ENCODE results near the gene METTL1. TPM values are rescaled to one million over a fixed set of nuclear protein-coding genes. Genes with fewer than 3 reads are reported as not detected.

The METTL1 gene
- total RNA-seq, 1 donor from 2014 or later, result 40.7 TPM

GRCh38 chr12:57811028-57811755 is 39.3 kb upstream of the METTL1 start:
- CTCF ChIA-PET, result no interaction called here
- no peaks in the 10 kb centered on the region for H3K9me3 Mint-ChIP-seq
- H3K4me3 Mint-ChIP-seq, result no peak overlapping the region
- H3K27me3 Mint-ChIP-seq, result no peaks in the 10 kb centered on the region
- no peak overlapping the region for H3K27ac Mint-ChIP-seq
- peaks cover 13% of the 10 kb centered on the region for H3K36me3 Mint-ChIP-seq (ENCODE audit: low read depth)
- ATAC-seq (ENCODE audit: low read depth) (no peak), DNase-seq (no peak)
- H3K4me1 Mint-ChIP-seq, result no peaks in the 10 kb centered on the region
- no peak for TF ChIP-seq CTCF (IDR thresholded peaks at IDR 0.05)
- intact Hi-C loops (cut with micrococcal nuclease), result no loop called here
- POLR2A ChIA-PET, result no interaction called here

DNA sequence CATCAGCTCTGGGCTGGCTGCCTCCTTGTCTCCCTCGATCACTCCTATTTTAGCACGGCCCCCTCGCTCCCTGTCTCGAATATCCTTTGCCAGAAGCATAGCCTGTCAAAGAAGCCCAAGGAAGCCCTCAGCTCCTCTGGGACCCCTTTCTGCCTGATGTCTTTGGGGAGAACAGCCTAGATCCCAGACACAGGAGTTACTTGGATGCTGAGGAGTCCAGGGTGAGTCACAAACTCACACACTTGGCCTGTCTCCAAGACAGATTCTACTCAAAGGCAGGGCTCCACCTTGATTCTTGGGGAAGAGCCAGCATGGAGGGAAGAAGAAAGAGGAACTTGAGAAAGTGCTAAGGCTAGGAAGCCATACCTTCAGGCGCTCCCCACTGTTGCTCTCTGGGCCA is 38.5 kb upstream of the METTL1 start:
- intact Hi-C loops (cut with micrococcal nuclease), result no loop called here
- H3K27ac Mint-ChIP-seq, result no peak overlapping the region
- H3K9me3 Mint-ChIP-seq, result no peaks in the 10 kb centered on the region
- H3K4me3 Mint-ChIP-seq, result no peak overlapping the region
- H3K4me1 Mint-ChIP-seq, result no peaks in the 10 kb centered on the region
- no peak for DNase-seq
- POLR2A ChIA-PET, result interaction anchor here (0.6 kb wide), 1 partner anchor 20 kb away, joined by 3 read pairs; no protein-coding TSS in a partner anchor
- no peak for ATAC-seq (ENCODE audit: low read depth)
- no peaks in the 10 kb centered on the region for H3K27me3 Mint-ChIP-seq
- TF ChIP-seq CTCF (IDR thresholded peaks at IDR 0.05), result no peak
- CTCF ChIA-PET, result no interaction called here
- H3K36me3 Mint-ChIP-seq (ENCODE audit: low read depth), result peaks cover 14% of the 10 kb centered on the region

DNA sequence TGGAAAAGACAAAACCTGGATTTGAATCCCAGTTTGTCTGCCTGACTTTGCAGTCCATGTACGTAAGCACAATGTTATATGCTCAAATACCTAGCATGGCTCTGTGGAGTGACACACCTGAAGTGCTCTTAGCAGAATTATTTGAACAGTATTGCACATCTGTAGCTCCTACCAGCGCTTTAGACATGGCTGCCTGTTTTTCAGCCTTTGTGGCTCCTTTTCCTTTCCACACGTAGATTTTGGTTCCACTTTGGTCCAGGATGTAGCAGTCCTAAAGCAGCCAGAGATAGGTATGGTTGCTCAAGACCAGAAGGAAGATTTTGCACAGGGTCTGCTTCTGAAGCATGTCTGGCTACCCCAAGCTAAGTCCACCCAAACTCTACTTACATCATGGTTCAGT is 37.5 kb upstream of the METTL1 start:
- H3K4me3 Mint-ChIP-seq, result no peak overlapping the region
- no peak for TF ChIP-seq CTCF (IDR thresholded peaks at IDR 0.05)
- H3K27ac Mint-ChIP-seq, result no peak overlapping the region
- intact Hi-C loops (cut with micrococcal nuclease), result no loop called here
- no peaks in the 10 kb centered on the region for H3K4me1 Mint-ChIP-seq
- CTCF ChIA-PET, result no interaction called here
- H3K36me3 Mint-ChIP-seq (ENCODE audit: low read depth), result peaks cover 17% of the 10 kb centered on the region
- H3K27me3 Mint-ChIP-seq, result no peaks in the 10 kb centered on the region
- ATAC-seq (ENCODE audit: low read depth), result no peak
- POLR2A ChIA-PET, result no interaction called here
- no peaks in the 10 kb centered on the region for H3K9me3 Mint-ChIP-seq
- DNase-seq, result no peak

DNA sequence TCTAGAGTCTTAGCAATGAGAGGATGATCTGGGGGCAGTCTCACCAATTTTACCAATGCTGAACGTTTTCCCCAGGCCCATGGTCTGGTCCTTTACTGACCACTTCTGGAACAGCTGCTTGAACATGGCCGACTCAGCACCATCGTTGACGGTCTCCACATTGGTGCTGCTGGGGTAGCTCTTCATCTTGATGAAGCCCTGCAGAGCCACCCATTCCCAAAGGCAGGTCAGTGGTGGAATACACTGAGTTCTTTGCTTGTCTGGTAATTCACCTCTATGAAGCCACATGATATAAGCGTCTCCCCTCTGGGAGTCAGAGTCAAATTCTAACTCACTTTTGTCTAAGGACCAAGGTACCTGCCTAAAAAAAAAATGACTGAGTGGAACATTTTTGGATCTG is 36.4 kb upstream of the METTL1 start:
- ATAC-seq (ENCODE audit: low read depth) (no peak), DNase-seq (no peak)
- Mint-ChIP-seq H3K27ac (no peak overlapping the region), H3K36me3 (ENCODE audit: low read depth) (peaks cover 21% of the 10 kb centered on the region), H3K9me3 (no peaks in the 10 kb centered on the region), H3K27me3 (no peaks in the 10 kb centered on the region), H3K4me1 (no peaks in the 10 kb centered on the region), H3K4me3 (no peak overlapping the region)
- CTCF ChIA-PET, result interaction anchor here (1.0 kb wide), 2 partner anchors 94 to 97 kb away, joined by 3 read pairs; no protein-coding TSS in a partner anchor
- intact Hi-C loops (cut with micrococcal nuclease), result no loop called here
- TF ChIP-seq CTCF (IDR thresholded peaks at IDR 0.05), result no peak
- POLR2A ChIA-PET, result no interaction called here

DNA sequence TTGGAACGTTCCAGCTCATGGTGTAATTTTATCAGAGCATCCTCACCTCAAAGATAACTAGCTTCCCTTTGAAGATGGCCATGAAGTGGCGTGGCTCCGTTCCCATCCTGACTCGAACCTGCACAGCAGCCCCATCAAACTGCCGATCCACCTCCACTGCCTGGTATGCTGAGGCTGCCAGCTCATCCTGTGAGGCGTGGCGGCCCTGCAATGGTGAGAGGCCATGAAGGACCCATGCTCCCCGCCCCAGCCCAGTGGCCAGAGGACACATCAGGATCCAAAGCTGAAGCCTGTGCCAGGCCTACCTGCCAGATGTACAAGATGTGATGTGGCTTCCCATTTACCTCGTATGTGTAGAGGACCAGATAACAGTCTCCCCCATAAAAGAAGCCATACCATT is 35.4 kb upstream of the METTL1 start:
- H3K4me1 Mint-ChIP-seq, result no peaks in the 10 kb centered on the region
- H3K27ac Mint-ChIP-seq, result no peak overlapping the region
- ChIA-PET POLR2A (no interaction called here), CTCF (interaction anchor here (1.2 kb wide), 1 partner anchor 98 kb away, joined by 4 read pairs; no protein-coding TSS in a partner anchor)
- DNase-seq (no peak), ATAC-seq (ENCODE audit: low read depth) (no peak)
- intact Hi-C loops (cut with micrococcal nuclease), result no loop called here
- no peak overlapping the region for H3K4me3 Mint-ChIP-seq
- H3K27me3 Mint-ChIP-seq, result no peaks in the 10 kb centered on the region
- H3K9me3 Mint-ChIP-seq, result no peaks in the 10 kb centered on the region
- peaks cover 29% of the 10 kb centered on the region for H3K36me3 Mint-ChIP-seq (ENCODE audit: low read depth)
- no peak for TF ChIP-seq CTCF (IDR thresholded peaks at IDR 0.05)

All from activated B cell treated with CpG ODN at 0.5 μM for 24 hours (primary cell).